HEK293 (cell line): ENCODE data around the gene TFDP1.

Experiments used
- CTCF ChIA-PET: fragments of 350-600 bp; formaldehyde crosslinking; extraction: SDS; loops from one replicate; lab custom pipeline; 2021; ENCODE audit warnings: antibody characterized with exemption; lab: Yijun Ruan, JAX
- POLR2A ChIA-PET: fragments of 300-600 bp; formaldehyde crosslinking; extraction: SDS; loops from one replicate; lab custom pipeline; 2020; ENCODE audit warnings: antibody characterized with exemption, inconsistent platforms; lab: Yijun Ruan, JAX
- H3K27ac ChIP-seq: fragments of 200-500 bp; sonication (Bioruptor generic); 2 replicates; pipeline ENCODE4 v1.5.1; 2014; ENCODE audit warnings: low read depth, low read length, control low read depth, inconsistent platforms; ENCODE audit errors: extremely low read depth
- H3K36me3 ChIP-seq, 2 experiments: fragments of 200-500 bp in 1 of 2; sonication (Bioruptor generic) in 1 of 2; 1 replicate in 1 of 2; 2 replicates in 1 of 2; pipeline ENCODE4 v1.5.1; 2014 to 2017; ENCODE audit warnings: inconsistent platforms in 2 of 2, low read length in 2 of 2; ENCODE audit not compliant: control insufficient read depth in 2 of 2, insufficient read depth in 1 of 2
- H3K4me1 ChIP-seq: fragments of 200-500 bp; sonication (Bioruptor generic); 2 replicates; pipeline ENCODE4 v1.5.1; 2014; ENCODE audit warnings: mild to moderate bottlenecking, low read length, inconsistent platforms; ENCODE audit not compliant: control insufficient read depth, insufficient read depth
- H3K4me3 ChIP-seq: 2 replicates; pipeline ENCODE4 v1.5.1; 2011; ENCODE audit warnings: low read depth, mild to moderate bottlenecking, control low read depth, low read length, moderate library complexity
- H3K9me3 ChIP-seq: fragments of 200-500 bp; sonication (Bioruptor generic); 2 replicates; pipeline ENCODE4 v1.5.1; 2014; ENCODE audit warnings: low read depth, low read length, inconsistent platforms; ENCODE audit not compliant: control insufficient read depth, insufficient read depth
- EGR2 ChIP-seq: fragments of 450-650 bp; formaldehyde crosslinking; IDR thresholded peaks from 2 replicates; pipeline ENCODE4 v1.5.1; 2016; ENCODE audit warnings: low read depth, missing biosample characterization, missing genetic modification characterization
- HOXC10 ChIP-seq: sonication (generic); formaldehyde crosslinking; IDR thresholded peaks from 2 replicates; pipeline ENCODE4 v1.8.1; 2023; ENCODE audit warnings: mild to moderate bottlenecking, missing genetic modification reagents
- ZBTB20 ChIP-seq: fragments of 450-650 bp; formaldehyde crosslinking; IDR thresholded peaks from 2 replicates; pipeline ENCODE4 v1.5.1; 2016; ENCODE audit warnings: missing biosample characterization, missing genetic modification characterization
- ZFHX2 ChIP-seq: fragments of 450-650 bp; formaldehyde crosslinking; conservative IDR thresholded peaks from 2 replicates; pipeline ENCODE4 v1.5.1; 2016; ENCODE audit warnings: missing biosample characterization, missing genetic modification characterization
- ZIC2 ChIP-seq: fragments of 450-650 bp; formaldehyde crosslinking; IDR thresholded peaks from 2 replicates; pipeline ENCODE4 v1.5.1; 2016; ENCODE audit warnings: missing biosample characterization, missing genetic modification characterization
- ZNF223 ChIP-seq: fragments of 450-650 bp; formaldehyde crosslinking; IDR thresholded peaks from 2 replicates; pipeline ENCODE4 v1.5.1; 2016; ENCODE audit warnings: missing biosample characterization, missing genetic modification characterization
- ZNF404 ChIP-seq: fragments of 450-650 bp; formaldehyde crosslinking; IDR thresholded peaks from 2 replicates; pipeline ENCODE4 v1.5.1; 2017; ENCODE audit warnings: missing biosample characterization, missing genetic modification characterization
- ZNF521 ChIP-seq: fragments of 450-650 bp; formaldehyde crosslinking; IDR thresholded peaks from 2 replicates; pipeline ENCODE4 v1.5.1; 2017; ENCODE audit warnings: missing biosample characterization, mild to moderate bottlenecking, missing genetic modification characterization
- ZNF558 ChIP-seq: fragments of 450-650 bp; formaldehyde crosslinking; IDR thresholded peaks from 2 replicates; pipeline ENCODE4 v1.5.1; 2016; ENCODE audit warnings: missing biosample characterization, missing genetic modification characterization
- ZNF561 ChIP-seq: fragments of 450-650 bp; IDR thresholded peaks from 2 replicates; pipeline ENCODE4 v1.5.1; 2018; ENCODE audit warnings: missing biosample characterization, missing genetic modification characterization, borderline replicate concordance
- ZNF670 ChIP-seq: fragments of 450-650 bp; formaldehyde crosslinking; IDR thresholded peaks from 2 replicates; pipeline ENCODE4 v1.5.1; 2016; ENCODE audit warnings: missing biosample characterization, missing genetic modification characterization, low read depth
- ZNF76 ChIP-seq: fragments of 450-650 bp; formaldehyde crosslinking; IDR thresholded peaks from 2 replicates; pipeline ENCODE4; 2016; ENCODE audit warnings: low read depth, missing biosample characterization, missing genetic modification characterization, borderline replicate concordance
- ZNF768 ChIP-seq: fragments of 450-650 bp; formaldehyde crosslinking; IDR thresholded peaks from 2 replicates; pipeline ENCODE4 v1.5.1; 2018; ENCODE audit warnings: missing biosample characterization, mild to moderate bottlenecking, missing genetic modification characterization
- TF ChIP-seq, protein P1 (sequence below): fragments of 450-650 bp; formaldehyde crosslinking; IDR thresholded peaks from 2 replicates; pipeline ENCODE4 v1.5.1; 2016; ENCODE audit warnings: missing biosample characterization, missing genetic modification characterization

The TFDP1 gene

DNA sequence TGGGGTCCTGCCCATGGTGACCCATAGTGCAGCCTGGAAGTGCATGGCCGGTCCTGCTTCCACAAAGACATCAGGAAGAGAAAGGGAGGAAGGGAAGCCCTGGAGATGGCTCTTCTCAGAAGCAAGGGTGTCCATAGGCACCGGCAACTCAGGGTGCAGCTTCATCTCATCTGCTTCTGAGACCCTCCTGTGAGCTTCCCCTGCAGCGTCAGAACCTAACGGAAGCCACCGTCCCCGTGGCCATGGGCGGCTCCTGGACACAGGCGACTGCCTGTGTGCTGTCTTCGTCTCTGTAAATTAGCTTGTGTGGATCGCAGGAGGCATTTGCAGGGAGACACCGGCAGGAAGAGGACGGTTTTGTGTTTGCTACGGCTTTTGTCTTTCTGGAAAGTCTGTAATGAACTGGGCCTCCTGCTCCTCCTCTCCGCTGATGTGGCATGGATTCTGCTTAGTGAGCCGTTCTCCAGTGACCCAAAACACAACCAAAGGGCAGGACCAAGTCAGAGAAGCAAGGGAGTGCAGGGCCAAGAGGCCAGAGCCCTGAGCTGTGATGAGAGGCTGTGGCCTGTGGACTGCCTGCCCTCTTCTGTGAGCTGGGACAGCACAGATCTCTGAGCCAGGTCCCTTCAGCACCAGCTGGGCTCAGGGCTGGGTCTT, 70.9 kb downstream of the TFDP1 start:
- Histone ChIP-seq H3K27ac (no peak overlapping the region), H3K36me3 (no peaks in the 10 kb centered on the region), H3K4me3 (no peak overlapping the region), H3K4me1 (peaks cover 3% of the 10 kb centered on the region; the same call in 1 of the 2 replicates), H3K9me3 (no peaks in the 10 kb centered on the region)
- ChIA-PET CTCF (no interaction called here), POLR2A (no interaction called here)
- TF ChIP-seq HOXC10 (CRISPR knock-in tag) (no peak), ZNF561 (tag by site-specific recombination) (no peak), ZNF768 (tag by site-specific recombination) (no peak), ZNF404 (tag by site-specific recombination) (no peak), ZNF521 (tag by site-specific recombination) (no peak), ZFHX2 (tag by site-specific recombination) (no peak), ZNF558 (tag by site-specific recombination) (no peak), ZNF76 (tag by site-specific recombination) (no peak), ZNF670 (no peak), ZNF223 (tag by site-specific recombination) (no peak)
- TF ChIP-seq, protein P1, sequence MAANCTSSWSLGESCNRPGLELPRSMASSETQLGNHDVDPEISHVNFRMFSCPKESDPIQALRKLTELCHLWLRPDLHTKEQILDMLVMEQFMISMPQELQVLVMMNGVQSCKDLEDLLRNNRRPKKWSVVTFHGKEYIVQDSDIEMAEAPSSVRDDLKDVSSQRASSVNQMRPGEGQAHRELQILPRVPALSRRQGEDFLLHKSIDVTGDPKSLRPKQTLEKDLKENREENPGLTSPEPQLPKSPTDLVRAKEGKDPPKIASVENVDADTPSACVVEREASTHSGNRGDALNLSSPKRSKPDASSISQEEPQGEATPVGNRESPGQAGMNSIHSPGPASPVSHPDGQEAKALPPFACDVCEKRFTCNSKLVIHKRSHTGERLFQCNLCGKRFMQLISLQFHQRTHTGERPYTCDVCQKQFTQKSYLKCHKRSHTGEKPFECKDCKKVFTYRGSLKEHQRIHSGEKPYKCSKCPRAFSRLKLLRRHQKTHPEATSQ = no peak

DNA sequence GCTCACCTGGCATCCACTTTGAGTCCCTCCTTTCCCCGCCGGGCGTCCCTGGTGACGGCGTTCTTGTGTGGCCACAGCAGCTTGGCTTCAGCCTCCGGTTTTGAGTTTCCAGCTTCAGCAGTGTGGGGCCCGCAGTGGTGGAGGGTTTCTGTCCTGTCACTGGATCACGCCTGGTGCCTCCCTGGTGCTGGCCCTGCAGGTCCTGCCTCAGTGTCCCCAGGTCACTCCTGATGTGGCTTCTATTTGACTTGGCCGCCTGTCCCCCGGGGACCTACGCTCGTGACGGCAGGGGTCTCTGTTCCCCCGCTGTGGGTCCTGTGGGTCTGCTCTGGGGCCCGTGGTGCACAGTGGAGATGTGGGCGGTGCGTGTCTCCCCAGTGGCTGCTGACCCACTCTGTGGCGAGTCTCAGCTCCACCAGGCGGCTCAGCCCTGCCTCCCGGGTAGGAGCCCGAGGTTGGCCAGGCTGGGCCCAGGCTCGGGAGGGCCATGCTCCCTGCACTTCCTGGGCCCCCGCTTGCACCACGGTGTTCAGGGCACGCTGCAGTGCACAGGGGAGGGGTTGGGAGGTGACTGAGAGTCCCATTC, 71.5 kb downstream of the TFDP1 start:
- CTCF ChIA-PET = no interaction called here
- H3K36me3 ChIP-seq = no peaks in the 10 kb centered on the region
- H3K27ac ChIP-seq = no peak overlapping the region
- TF ChIP-seq ZBTB20 (tag by site-specific recombination) (no peak), ZIC2 (tag by site-specific recombination) (peak; percentile 27; the same call in 1 of the 2 replicates)
- no peaks in the 10 kb centered on the region for H3K9me3 ChIP-seq
- H3K4me1 ChIP-seq = peaks cover 3% of the 10 kb centered on the region; the same call in 1 of the 2 replicates
- POLR2A ChIA-PET = no interaction called here
- H3K4me3 ChIP-seq = no peak overlapping the region

DNA sequence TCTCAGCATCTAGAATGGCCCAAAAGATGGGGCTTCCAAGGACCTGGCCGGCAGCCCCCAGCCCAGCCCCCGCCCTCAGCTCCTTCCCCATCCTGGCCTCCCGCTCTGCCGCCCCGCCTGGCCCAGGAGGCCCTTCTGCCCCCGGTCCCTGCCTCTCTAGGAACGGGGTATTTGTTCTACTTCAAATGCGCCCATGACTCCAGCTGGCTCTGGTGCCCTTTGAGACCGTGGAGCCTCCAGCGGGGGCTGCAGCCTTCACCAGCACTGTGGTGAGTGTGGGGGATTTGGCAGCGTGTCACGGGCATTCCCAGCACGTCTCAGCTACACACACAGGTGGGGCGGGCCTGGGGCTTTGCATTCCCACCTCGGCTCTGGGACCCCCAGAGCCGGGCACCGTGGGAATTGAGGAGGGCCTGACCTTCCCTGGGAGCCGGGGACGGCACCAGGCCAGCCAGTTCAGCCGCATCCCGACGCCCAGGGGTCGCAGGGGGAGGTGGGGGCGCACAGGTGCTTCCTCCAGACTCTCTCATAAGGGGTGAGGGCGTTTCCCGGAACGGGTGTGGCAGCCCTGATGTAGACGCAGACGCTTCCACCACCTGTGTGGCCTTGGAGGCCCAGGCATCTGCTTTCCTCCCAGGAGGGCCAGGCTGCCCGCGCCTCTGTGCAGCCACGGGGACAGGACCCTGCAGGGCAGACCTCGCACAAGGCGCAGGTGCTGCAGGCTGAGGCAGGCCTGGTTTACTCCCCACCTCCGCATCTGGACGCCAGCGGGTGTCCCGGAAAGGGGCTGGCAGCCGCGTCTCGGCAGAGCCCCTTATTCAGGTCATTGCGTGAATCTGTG, 72.5 kb downstream of the TFDP1 start:
- no peak overlapping the region for H3K4me3 ChIP-seq
- ChIA-PET CTCF (no interaction called here), POLR2A (no interaction called here)
- H3K27ac ChIP-seq = no peak overlapping the region
- no peaks in the 10 kb centered on the region for H3K9me3 ChIP-seq
- no peaks in the 10 kb centered on the region for H3K36me3 ChIP-seq
- no peak for TF ChIP-seq EGR2 (tag by site-specific recombination)
- peaks cover 3% of the 10 kb centered on the region; the same call in 1 of the 2 replicates for H3K4me1 ChIP-seq
